MCF 10A (cell line): ENCODE results near the gene ZNF93. TPM values are rescaled to one million over a fixed set of nuclear protein-coding genes. Genes with fewer than 3 reads are reported as not detected.

Experiments
- BruUV-seq: library from RNA; stranded (reverse); fragments of 400-500 nt; replicated peaks from 2 replicates; lab custom pipeline; 2021; lab: Mats Ljungman, UMichigan
- CTCF ChIA-PET: fragments of 300-600 bp; sonication (Branson Sonifier 250); formaldehyde crosslinking; extraction: SDS; loops from one replicate; lab custom pipeline; 2021; ENCODE audit warnings: antibody characterized with exemption, inconsistent platforms; lab: Yijun Ruan, JAX
- POLR2A ChIA-PET: fragments of 300-600, 350-650 bp; sonication (Branson Sonifier 250); formaldehyde crosslinking; extraction: SDS; loops from one replicate; lab custom pipeline; 2020; ENCODE audit warnings: antibody characterized with exemption, inconsistent platforms; lab: Yijun Ruan, JAX
- DNase-seq: peaks from one replicate; pipeline ENCODE4 v3.0.0-alpha.2; 2018; ENCODE audit not compliant: unreplicated experiment
- H3K27ac Mint-ChIP-seq: one replicate; pipeline ENCODE4 v1.8.0; 2022; ENCODE audit warnings: mild to moderate bottlenecking, low read depth, mixed read lengths; ENCODE audit not compliant: unreplicated experiment
- H3K27me3 Mint-ChIP-seq: one replicate; pipeline ENCODE4 v1.8.0; 2022; ENCODE audit warnings: mixed read lengths; ENCODE audit not compliant: insufficient read depth, unreplicated experiment
- H3K36me3 Mint-ChIP-seq: one replicate; pipeline ENCODE4 v1.8.0; 2022; ENCODE audit warnings: mild to moderate bottlenecking, moderate library complexity, mixed read lengths; ENCODE audit not compliant: insufficient read depth, unreplicated experiment
- H3K4me1 Mint-ChIP-seq: one replicate; pipeline ENCODE4 v1.8.0; 2022; ENCODE audit warnings: mixed read lengths; ENCODE audit not compliant: insufficient read depth, unreplicated experiment
- H3K4me3 Mint-ChIP-seq: one replicate; pipeline ENCODE4 v1.8.0; 2022; ENCODE audit warnings: mild to moderate bottlenecking, moderate library complexity, mixed read lengths; ENCODE audit not compliant: unreplicated experiment
- H3K9me3 Mint-ChIP-seq: one replicate; pipeline ENCODE4 v1.8.0; 2022; ENCODE audit warnings: mixed read lengths; ENCODE audit not compliant: unreplicated experiment
- intact Hi-C: fragments of 100-400 bp; cut with micrococcal nuclease; formaldehyde crosslinking; loops from 2 replicates; pipeline ENCODE4 v1.14.1; 2022
- total RNA-seq: library from RNA; stranded (reverse); gene quantifications from 2 replicates; pipeline ENCODE4 v1.2.3, GENCODE V29; 2022
- TF ChIP-seq, protein P1 (sequence below): fragments of 200-600 bp; IDR thresholded peaks from one replicate; pipeline ENCODE4 v1.8.0; 2022; ENCODE audit warnings: antibody characterized with exemption, mild to moderate bottlenecking; ENCODE audit not compliant: unreplicated experiment

Gene ZNF93
- total RNA-seq, 1 experiment from 2014 or later = 1.1 TPM

DNA sequence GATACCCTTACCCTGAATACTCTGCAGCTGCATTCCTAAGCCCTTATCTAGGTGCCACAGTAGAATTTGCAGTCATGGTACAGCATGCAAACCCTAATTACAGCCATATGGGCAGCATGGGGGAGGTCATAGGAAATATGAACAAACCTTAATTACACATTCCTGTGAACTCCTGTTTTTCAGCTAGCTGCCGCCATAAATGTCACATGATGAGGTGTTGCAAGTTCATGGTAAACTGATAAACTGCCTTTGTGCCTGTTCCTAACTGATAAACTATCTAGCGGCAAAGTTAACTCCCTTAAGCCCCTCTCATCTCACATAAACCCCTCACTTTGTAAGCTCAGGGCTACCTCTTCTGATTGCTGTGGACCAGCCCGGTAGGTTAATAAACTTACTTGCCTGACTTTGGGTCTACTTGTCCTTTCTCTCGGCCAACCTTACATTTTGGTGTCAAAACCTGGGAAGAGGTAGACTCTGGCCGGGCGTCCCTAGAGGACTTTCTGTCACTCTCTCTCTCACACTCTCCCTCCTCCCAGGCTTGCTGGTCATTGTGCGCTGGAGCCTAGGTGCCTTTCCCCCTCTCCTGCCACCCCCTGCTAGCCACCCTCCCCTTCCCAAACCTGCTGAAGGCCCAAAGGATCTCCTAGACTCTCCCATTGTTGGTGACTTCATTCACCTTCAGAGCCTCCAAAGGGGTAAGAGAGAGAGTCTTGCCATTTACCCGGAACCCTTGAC is 43.3 kb downstream of the ZNF93 start:
- CTCF ChIA-PET = no interaction called here
- Mint-ChIP-seq H3K9me3 (peaks cover 15% of the 10 kb centered on the region), H3K36me3 (no peaks in the 10 kb centered on the region)

DNA sequence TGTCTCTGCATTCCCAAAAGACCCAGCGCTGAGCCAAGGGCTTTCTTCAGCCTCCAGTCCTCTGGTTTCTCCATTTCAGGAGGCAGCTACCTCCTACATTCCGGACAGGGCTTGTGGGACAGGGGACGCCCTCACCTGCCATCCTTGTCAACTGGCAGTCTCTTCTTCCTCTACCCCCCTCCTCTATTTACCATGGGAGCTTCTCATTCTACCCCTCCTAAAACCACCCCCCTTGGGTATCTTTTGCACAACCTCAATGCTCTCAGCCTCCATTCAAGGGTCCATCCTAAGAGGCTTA is 43.8 kb downstream of the ZNF93 start:
- POLR2A ChIA-PET = no interaction called here
- H3K9me3 Mint-ChIP-seq = peaks cover 15% of the 10 kb centered on the region
- no peak overlapping the region for H3K27ac Mint-ChIP-seq
- DNase-seq = no peak
- no TSS peak for BruUV-seq
- H3K27me3 Mint-ChIP-seq = no peaks in the 10 kb centered on the region
- TF ChIP-seq, protein P1, sequence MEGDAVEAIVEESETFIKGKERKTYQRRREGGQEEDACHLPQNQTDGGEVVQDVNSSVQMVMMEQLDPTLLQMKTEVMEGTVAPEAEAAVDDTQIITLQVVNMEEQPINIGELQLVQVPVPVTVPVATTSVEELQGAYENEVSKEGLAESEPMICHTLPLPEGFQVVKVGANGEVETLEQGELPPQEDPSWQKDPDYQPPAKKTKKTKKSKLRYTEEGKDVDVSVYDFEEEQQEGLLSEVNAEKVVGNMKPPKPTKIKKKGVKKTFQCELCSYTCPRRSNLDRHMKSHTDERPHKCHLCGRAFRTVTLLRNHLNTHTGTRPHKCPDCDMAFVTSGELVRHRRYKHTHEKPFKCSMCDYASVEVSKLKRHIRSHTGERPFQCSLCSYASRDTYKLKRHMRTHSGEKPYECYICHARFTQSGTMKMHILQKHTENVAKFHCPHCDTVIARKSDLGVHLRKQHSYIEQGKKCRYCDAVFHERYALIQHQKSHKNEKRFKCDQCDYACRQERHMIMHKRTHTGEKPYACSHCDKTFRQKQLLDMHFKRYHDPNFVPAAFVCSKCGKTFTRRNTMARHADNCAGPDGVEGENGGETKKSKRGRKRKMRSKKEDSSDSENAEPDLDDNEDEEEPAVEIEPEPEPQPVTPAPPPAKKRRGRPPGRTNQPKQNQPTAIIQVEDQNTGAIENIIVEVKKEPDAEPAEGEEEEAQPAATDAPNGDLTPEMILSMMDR = no peak
- CTCF ChIA-PET = no interaction called here
- no peak overlapping the region for H3K4me3 Mint-ChIP-seq
- no peaks in the 10 kb centered on the region for H3K4me1 Mint-ChIP-seq
- H3K36me3 Mint-ChIP-seq = no peaks in the 10 kb centered on the region
- intact Hi-C loops = no loop called here

More for the DNA sequence above, 43.3 kb downstream of the ZNF93 start:
- H3K27me3 Mint-ChIP-seq = no peaks in the 10 kb centered on the region
- no peak overlapping the region for H3K4me3 Mint-ChIP-seq
- no TSS peak for BruUV-seq
- H3K27ac Mint-ChIP-seq = no peak overlapping the region
- no peak for DNase-seq
- no peaks in the 10 kb centered on the region for H3K4me1 Mint-ChIP-seq
- intact Hi-C loops = no loop called here
- TF ChIP-seq, protein P1 = no peak
- POLR2A ChIA-PET = no interaction called here

DNA sequence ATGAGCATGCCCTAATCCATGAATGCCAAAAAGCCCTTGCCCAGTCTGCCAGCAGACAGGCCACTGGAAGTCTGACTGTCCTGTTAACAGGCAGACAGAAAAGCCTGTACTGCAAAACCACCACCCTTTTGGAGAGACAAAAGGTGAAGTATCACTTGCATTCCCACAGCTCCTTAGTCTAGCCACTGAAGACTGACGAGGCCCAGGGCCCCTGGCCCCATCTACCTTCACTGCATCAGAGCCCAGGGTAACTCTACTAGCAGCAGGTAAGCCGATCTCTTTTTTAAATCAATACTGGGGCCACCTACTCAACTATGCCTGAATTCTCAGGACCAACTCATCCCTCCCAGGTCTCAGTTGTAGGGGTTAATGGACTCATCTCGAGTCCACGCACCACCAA is 45.5 kb downstream of the ZNF93 start:
- CTCF ChIA-PET = no interaction called here
- no peaks in the 10 kb centered on the region for H3K36me3 Mint-ChIP-seq
- BruUV-seq = no TSS peak

DNA sequence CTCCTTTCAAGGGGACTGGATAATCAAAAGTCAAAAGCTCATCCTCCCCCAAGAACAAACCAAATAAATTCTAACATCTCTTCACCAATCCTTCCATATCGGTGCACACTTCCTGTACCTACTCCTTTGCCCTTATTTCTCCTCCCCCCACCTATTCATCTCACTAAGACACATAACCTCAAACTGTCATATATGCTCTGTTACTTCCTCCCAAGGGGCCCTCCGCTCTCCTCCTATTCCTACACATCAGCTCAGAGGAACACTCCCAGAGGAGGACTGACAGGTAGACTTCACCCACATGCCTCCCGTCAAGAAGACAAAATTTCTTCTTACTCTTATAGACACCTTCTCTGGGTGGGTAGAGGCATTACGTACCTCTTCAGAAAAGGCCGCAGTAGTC is 48.1 kb downstream of the ZNF93 start:
- H3K9me3 Mint-ChIP-seq = peaks cover 10% of the 10 kb centered on the region
- no peaks in the 10 kb centered on the region for H3K4me1 Mint-ChIP-seq
- DNase-seq = no peak
- TF ChIP-seq, protein P1 = no peak
- H3K27me3 Mint-ChIP-seq = no peaks in the 10 kb centered on the region
- no TSS peak for BruUV-seq
- intact Hi-C loops = no loop called here
- POLR2A ChIA-PET = no interaction called here
- CTCF ChIA-PET = no interaction called here
- no peak overlapping the region for H3K27ac Mint-ChIP-seq
- no peaks in the 10 kb centered on the region for H3K36me3 Mint-ChIP-seq
- no peak overlapping the region for H3K4me3 Mint-ChIP-seq

More for the DNA sequence above, 45.5 kb downstream of the ZNF93 start:
- Mint-ChIP-seq H3K9me3 (peaks cover 15% of the 10 kb centered on the region), H3K27me3 (no peaks in the 10 kb centered on the region), H3K27ac (no peak overlapping the region), H3K4me1 (no peaks in the 10 kb centered on the region), H3K4me3 (no peak overlapping the region)
- intact Hi-C loops = no loop called here
- POLR2A ChIA-PET = no interaction called here
- no peak for DNase-seq
- TF ChIP-seq, protein P1 = no peak
